Ramos (cell line): ENCODE measurements around the gene CBFA2T2.
"Not testable (repeated sequence)": the region's sequence is repeated elsewhere in the genome, so short reads cannot be mapped to it uniquely, and the experiment has no call there.

Source experiments
- in situ Hi-C: fragments of 300-500 bp; cut with MboI; formaldehyde crosslinking; loops from one replicate; pipeline ENCODE4 v1.14.3; 2022; ENCODE audit warnings: low sequenced_read_pairs; ENCODE audit not compliant: unreplicated experiment

The CBFA2T2 gene

GRCh38 chr20:33646959-33647602 is 157.2 kb downstream of the CBFA2T2 start:
- in situ Hi-C loops = not testable (repeated sequence)

DNA sequence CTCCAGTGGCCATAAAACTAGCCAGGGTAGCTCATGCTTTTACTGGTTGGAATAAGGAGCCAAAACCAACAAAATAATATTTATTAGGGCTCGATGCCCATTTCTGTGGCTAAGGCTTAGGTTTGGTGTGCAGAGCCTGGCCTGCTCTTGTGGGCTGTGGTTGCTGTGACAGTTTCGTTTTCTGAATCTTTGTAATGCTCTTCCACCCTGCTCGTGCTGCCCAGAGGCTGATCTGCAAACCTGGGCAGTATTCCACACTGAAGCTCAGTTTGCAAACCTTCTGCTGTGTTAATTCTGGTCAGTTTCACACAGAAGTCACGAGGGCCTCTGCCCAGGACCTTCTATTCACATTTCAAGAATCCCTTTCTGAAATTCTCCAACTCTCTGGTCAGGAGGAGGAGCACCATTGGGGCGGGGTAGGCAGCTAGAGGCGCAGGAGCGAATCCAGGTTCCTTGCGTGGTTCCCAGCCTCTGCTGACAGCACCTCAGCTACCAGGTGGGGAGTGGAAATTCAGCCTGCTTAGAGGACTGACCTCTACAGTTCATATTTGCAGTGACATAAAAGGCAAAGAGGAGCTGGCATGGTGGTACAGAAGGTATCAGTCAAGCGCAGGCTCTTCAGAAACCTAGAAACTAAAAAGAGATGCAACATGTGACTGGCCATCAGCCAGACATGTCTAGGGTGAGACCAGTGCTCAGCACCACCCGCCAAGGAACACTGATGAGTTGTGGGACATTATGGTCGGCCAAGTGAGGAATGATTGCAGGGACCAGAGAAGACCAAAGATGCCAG is 157.9 kb downstream of the CBFA2T2 start:
- in situ Hi-C loops = no loop called here

GRCh38 chr20:33648396-33649004 is 158.6 kb downstream of the CBFA2T2 start:
- in situ Hi-C loops = no loop called here

GRCh38 chr20:33649201-33649681 is 159.3 kb downstream of the CBFA2T2 start:
- in situ Hi-C loops = no loop called here

DNA sequence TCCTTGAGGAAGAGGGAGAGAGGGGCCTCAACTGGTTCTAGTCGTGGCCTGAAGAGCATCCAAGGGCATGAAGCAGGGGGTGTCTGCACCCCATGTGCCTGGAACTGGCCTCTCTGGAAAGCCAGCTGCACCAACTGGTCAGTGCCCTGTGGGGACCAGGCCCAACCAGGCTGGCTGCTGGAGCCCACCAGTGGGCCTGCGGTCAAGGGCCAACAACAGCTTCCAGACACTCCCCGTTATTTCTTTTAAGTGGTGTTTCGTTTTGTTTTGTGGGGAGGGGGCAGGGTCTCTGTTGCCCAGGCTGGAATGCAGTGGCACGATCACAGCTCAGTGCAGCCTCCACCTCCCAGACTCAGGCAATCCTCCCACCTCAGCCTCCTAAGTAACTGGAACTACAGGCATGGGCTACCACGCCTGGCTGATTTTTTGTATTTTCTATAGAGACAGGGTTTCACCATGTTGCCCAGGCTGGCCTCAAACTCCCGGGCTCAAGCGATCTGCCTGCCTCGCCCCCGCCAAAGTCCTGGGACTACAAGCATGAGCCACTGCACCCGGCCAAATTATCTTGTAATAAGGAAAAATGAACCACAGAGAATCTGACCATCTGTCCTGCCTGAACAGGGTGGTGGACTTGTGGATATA is 160.3 kb downstream of the CBFA2T2 start:
- in situ Hi-C loops = loop anchor here (5.0 kb wide), 1 partner anchor 198 kb away; no protein-coding TSS in a partner anchor

DNA sequence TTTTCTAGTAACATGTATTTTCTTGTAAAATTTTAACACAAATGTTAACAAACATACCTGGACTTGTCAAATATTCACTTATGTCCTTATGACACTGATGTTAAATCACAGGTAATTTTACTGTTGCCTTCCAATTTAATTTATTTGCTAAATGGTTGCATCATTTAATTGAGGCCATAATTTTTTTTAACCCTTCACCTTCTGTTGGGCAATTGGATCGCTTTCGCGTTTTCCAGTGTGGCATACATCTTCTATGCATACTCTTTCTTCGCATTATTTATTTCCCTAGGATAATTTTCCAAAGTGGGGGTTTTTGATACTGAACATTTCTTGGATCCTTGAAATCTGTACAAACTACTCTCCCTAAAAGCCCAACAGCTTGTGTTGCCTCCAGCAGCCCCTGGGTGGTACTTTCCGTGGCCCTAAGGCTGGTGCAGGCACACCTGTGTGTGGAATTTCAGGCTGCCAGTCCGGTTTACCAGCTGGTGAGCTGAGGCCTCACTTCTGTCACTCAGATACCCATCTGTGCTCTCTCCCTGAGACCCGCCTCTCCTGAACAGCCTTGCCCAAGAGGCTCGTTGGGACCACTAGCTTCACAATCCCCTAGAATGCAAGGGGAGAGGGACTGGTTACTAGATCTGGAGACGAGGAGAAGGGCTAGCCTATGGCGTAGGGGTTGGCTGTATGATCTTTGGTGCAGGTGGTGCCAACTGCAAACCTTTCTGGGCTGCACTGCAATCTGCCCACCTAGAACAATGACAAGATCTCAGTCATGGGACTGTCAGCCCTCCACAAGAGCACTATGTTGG is 161.1 kb downstream of the CBFA2T2 start:
- in situ Hi-C loops = loop anchor here (5.0 kb wide), 1 partner anchor 199 kb away; no protein-coding TSS in a partner anchor

GRCh38 chr20:33651562-33652048 is 161.7 kb downstream of the CBFA2T2 start:
- in situ Hi-C loops = loop anchor here (5.0 kb wide), 1 partner anchor 199 kb away; no protein-coding TSS in a partner anchor

- in situ Hi-C loops = loop anchor here (5.0 kb wide), 1 partner anchor 201 kb away; no protein-coding TSS in a partner anchor
These were observed 163.5 kb downstream of the CBFA2T2 start for GRCh38 chr20:33653218-33653899.

DNA sequence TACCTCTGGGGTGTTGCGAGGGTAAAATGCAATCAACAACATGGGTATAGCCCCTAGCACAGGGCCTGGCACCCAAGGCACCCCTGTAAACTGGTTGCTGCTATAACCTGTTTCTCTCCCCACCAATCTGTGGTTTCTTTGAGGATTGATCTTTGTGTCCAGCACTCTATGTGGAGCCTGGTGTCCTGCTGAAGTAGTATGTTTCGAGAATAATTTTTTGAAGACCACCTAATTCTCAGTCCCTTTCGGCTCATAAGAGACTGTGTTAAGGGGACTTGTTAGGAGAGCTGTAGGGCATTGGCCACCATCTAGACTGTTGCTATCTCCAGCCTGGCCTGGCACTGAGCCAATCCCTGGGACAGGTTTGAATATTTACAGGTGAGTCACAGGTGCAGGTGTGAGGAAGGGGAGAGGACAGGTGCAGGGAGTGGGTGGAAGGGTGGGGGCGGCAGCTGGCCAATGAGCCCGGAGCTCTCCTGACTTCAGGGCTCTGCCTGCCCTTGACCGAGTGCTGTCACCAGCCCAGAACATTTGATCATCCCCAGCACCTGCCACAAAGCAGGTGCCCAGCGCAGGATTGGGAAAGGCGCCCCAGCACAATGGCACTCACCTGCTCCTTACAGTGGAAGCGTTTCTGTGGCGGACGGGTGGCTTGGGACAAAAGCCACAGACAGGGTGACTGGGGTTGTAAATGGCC is 164.2 kb downstream of the CBFA2T2 start:
- in situ Hi-C loops = loop anchor here (5.0 kb wide), 1 partner anchor 202 kb away; no protein-coding TSS in a partner anchor

- in situ Hi-C loops = loop anchor here (5.0 kb wide), 1 partner anchor 202 kb away; no protein-coding TSS in a partner anchor
These were observed 164.8 kb downstream of the CBFA2T2 start for GRCh38 chr20:33654680-33655161.

GRCh38 chr20:33655164-33655563 is 165.3 kb downstream of the CBFA2T2 start:
- in situ Hi-C loops = no loop called here

DNA sequence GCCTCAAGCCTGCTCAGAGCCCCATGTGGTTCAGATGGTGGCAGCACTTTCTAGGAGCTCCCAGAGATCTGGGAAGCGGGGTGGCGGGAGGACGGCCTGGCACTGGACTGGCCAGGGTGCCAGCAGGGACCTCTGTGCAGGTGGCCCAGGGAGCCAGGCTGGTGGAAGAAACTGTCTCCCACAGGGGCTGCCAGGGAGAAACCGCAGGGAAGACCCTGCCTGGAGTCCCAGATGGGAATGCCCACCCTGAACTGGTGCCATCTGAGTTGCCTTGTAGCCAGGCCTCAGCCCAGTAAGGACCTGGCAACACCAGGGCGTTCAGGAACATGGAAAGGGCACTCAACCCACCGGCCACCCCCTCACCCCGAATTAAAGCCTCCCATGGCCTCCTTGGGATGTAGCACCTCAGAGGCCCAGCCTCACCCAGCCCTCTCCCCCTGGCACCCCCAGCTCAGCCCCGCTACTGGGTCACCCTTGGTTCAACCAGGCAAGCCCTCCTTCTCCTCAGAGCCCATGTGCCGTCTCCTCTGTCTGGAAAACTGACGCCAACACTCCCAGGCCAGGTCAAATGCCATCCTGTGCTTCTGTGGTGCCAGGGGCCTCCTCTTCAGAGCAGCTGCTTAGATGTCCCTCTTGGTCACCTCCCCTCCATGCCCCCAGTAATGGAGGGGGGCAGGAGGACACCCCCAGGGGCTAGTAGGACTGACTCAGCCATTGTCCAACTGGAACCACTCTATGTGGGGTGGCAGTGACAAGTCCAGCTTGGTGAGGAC is 166.3 kb downstream of the CBFA2T2 start:
- in situ Hi-C loops = no loop called here

GRCh38 chr20:33656783-33657703 is 167.1 kb downstream of the CBFA2T2 start:
- in situ Hi-C loops = no loop called here

DNA sequence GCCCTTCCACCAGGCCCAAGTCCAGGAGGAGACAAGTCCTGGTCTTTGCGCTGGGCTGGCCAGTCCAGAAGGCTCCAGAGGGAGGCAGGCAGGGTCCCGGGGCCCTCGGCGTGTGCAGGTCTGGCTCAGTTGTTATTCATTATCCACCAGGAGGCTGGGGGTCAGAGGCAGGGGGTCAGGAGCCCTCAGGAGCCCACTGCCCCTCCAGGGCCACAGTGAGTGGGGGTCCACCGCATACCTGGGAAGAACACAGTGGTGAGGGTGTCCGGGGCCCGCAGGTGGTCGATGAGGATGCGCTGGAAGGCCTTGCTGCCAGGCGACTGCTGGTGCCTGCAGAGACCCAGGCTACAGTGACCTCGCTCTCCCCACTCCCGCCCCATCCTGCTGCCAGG is 167.8 kb downstream of the CBFA2T2 start:
- in situ Hi-C loops = no loop called here

DNA sequence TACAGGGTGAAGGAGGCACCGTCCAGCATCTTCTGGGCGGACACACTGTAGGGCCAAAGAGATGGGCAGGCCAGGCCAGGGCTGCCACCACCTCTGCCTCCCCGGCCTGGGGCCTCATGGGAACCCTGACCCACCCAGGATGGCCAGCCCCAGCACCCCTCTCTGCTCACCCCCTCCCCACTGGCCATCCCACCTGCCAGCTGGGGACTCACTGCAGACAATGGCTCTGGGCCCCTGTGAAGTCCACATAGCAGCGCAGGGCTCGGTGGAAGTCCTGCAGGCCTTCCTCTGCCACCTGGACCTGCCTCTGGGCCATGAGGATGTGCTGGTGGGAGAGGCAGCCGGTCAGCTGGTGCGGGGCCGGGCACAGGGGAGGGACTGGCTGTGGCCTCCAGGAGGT is 168.6 kb downstream of the CBFA2T2 start:
- in situ Hi-C loops = no loop called here

DNA sequence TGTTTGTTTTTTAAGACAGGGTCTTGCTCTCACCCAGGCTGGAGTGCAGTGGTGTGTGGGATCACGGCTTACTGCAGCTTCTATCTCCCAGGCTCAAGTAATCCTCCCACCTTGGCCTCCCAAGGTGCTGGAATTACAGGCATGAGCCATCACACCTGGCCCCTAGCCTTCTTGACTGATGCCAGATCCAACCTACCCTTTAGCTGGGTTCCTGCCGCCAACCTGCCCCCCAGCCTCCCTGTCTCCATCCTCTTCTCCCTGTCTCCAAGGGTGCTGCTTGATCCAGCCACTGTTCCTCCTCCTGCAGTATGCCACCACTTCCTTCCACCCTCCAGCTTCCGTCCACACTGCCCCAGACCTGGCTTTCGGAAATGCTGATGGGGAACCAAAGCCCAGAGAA is 169.0 kb downstream of the CBFA2T2 start:
- in situ Hi-C loops = no loop called here
